ENCODE data around the gene SF3B3.
"Not testable (repeated sequence)": the region's sequence is repeated elsewhere in the genome, so short reads cannot be mapped to it uniquely, and the experiment has no call there.

Gene SF3B3

GRCh38 chr16:70569752-70570151 is 46.1 kb downstream of the SF3B3 start:
- no peak for DNase-seq

GRCh38 chr16:70570967-70571570 is 47.5 kb downstream of the SF3B3 start:
- DNase-seq = no peak

- no peak for DNase-seq
Observed at GRCh38 chr16:70571623-70572022, 48.0 kb downstream of the SF3B3 start.

- no peak for DNase-seq
Observed at GRCh38 chr16:70572050-70572925, 48.7 kb downstream of the SF3B3 start.

- no peak for DNase-seq
Observed at GRCh38 chr16:70572926-70573270, 49.3 kb downstream of the SF3B3 start.

GRCh38 chr16:70573451-70574121 is 50.0 kb downstream of the SF3B3 start:
- no peak for DNase-seq

GRCh38 chr16:70574595-70575271 is 51.1 kb downstream of the SF3B3 start:
- DNase-seq = no peak

- DNase-seq = no peak
Observed at GRCh38 chr16:70575376-70575775, 51.8 kb downstream of the SF3B3 start.

GRCh38 chr16:70576431-70577255 is 53.0 kb downstream of the SF3B3 start:
- DNase-seq = no peak

- DNase-seq = peak in 1 of 2 donors; percentile 28
Observed at GRCh38 chr16:70577256-70577698, 53.7 kb downstream of the SF3B3 start.

GRCh38 chr16:70578035-70578434 is 54.4 kb downstream of the SF3B3 start:
- no peak for DNase-seq

GRCh38 chr16:70579248-70579647 is 55.6 kb downstream of the SF3B3 start:
- DNase-seq = no peak

- no peak for DNase-seq
Observed at GRCh38 chr16:70579648-70580630, 56.3 kb downstream of the SF3B3 start.

- DNase-seq = no peak
Observed at GRCh38 chr16:70582280-70582978, 58.8 kb downstream of the SF3B3 start.

GRCh38 chr16:70586731-70587130 is 63.1 kb downstream of the SF3B3 start:
- no peak for DNase-seq

GRCh38 chr16:70588565-70588964 is 64.9 kb downstream of the SF3B3 start:
- no peak for DNase-seq

GRCh38 chr16:70589416-70589815 is 65.8 kb downstream of the SF3B3 start:
- DNase-seq = not testable (repeated sequence)

GRCh38 chr16:70589998-70590471 is 66.4 kb downstream of the SF3B3 start:
- no peak for DNase-seq

- DNase-seq = no peak
Observed at GRCh38 chr16:70590722-70591415, 67.3 kb downstream of the SF3B3 start.

- DNase-seq = no peak
Observed at GRCh38 chr16:70591615-70592014, 68.0 kb downstream of the SF3B3 start.
